HG03196 (cell line): ENCODE results near the gene RPL15.
"Not testable (repeated sequence)": the region's sequence is repeated elsewhere in the genome, so short reads cannot be mapped to it uniquely, and the experiment has no call there.

Experiments
- ATAC-seq: cut with Tn5 transposase; IDR thresholded peaks from one replicate; pipeline ENCODE4 v1.9.1; 2021; ENCODE audit not compliant: unreplicated experiment

RPL15 gene

DNA sequence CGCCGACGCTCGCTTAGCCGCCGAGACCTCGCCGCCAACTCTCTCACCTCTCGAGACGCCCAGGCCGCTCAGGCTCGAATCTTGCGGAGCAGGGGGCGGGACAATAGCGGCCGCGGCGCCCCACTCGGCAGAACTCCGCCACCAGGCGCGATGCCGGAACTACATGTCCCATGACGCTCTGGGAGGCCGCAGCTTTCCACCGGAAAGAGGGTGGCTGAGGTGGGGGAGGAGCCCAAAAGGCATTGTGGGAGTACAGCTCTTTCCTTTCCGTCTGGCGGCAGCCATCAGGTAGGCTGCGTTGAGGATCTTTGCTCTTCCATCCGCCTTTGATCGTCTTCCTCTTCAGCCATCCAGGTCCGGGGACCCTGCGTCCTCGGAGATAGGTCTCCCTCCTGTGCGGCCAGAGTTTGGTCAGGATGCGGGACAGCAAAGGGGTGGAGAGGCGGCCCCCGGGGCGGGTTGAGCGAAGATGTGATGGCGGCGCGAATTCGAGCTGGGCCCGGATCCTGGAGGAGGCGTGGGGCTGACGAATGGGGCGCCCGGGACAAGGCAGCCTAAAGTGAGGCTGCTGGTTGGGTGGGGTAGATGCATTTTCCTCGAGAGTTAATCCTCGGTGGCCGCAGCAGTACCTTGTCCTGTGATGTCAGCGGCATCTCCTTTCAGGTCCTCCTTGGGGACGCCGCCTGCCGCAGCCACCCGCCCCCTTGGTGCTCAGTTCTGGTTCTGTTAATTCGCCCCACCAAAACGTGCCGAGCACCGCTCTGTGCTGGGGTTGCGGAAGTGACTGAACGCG lies at the start of gene RPL15, which contains the start of gene NKIRAS1:
Gene RPL15 (plus strand): TSS at position 247 of the 793 bp plus-strand sequence. CDS start 728 bp downstream, outside the sequence.
Gene NKIRAS1 (minus strand): TSS at position 105 of the 793 bp plus-strand sequence. CDS start 6,086 bp downstream, outside the sequence.
- peak; percentile 97 for ATAC-seq

DNA sequence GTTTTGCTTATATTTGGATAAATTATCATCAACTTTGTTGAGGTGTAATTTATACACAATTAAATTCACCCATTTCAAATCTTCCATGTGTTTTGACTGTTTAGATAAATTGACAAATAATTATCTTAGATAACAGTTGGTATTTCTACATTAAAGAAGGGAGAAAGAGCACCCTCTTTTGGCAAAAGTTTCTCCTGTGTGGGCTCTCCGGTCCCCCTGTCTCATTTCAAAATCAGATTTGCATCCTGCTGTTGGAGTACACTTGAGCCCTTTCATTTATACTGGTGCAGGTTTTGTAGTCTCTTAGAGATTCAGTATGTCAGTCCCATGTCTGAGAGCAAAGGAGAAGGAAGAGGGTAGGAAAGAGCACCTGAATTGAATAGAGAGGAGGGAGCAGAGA lies 49.5 kb upstream of the RPL15 start:
- no peak for ATAC-seq

DNA sequence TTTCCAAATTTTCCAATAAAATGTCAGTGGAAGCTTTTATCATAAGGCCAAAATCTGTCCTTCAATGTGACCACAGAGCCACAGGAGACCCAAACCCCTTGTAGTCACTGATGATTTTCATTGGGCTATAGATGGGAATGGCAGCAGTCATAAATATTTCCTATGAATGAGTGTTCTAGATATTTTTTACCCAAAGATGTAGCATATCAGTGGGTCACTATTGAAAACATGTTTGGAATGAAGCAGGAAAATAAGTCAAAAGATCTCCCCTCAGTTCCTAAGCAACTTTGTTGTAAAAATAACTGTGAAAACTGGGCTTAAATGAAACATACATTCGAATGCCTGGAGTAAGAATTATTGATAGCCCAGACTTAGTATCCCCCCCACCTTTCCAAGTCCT lies 49.1 kb upstream of the RPL15 start:
- ATAC-seq = no peak

DNA sequence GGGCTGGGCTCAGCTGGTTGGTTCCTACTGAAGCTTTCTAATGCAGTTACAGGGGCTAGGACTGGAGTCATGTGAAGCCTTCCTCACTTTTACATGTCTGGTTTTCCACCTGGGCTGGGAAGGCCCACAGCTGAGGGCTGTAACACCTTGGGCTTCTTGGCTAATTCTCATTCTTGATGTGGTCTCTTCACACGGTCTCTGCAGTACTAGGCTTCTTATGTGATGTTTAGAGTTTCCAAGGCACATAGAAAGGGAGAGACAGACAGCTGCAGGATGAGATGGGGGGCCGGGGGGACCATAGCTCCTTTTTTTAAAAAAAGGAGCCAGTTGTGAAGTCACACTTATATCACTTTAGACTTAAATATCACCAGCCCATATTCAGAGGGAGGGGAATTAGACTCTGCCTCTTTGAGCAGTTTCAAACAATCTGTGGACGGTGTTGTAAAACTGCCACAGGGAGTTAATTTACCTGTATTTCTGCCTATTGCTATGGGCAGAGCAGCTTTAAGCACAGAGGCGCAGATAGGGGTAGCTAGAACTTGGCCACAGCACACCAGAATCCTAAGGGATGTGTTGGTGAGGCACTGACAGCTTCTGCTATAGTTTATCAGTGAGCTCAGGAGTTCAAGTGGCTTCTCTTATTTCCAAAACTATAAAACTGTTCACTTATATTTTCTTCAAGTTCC lies 46.8 kb upstream of the RPL15 start:
- no peak for ATAC-seq

DNA sequence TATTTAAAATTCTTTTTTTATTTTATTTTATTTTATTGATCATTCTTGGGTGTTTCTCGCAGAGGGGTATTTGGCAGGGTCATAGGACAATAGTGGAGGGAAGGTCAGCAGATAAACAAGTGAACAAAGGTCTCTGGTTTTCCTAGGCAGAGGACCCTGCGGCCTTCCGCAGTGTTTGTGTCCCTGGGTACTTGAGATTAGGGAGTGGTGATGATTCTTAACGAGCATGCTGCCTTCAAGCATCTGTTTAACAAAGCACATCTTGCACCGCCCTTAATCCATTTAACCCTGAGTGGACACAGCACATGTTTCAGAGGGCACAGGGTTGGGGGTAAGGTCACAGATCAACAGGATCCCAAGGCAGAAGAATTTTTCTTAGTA lies 46.3 kb upstream of the RPL15 start:
- ATAC-seq = not testable (repeated sequence)

DNA sequence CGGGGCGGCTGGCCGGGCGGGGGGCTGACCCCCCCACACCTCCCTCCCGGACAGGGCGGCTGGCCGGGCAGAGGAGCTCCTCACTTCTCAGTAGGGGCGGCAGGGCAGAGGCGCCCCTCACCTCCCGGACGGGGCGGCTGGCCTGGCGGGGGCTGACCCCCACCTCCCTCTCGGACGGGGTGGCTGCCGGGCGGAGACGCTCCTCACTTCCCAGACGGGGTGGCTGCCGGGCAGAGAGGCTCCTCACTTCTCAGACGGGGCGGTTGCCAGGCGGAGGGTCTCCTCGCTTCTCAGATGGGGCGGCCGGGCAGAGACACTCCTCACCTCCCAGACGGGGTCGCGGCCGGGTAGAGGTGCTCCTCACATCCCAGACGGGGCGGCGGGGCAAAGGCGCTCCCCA lies 45.6 kb upstream of the RPL15 start:
- ATAC-seq = not testable (repeated sequence)

DNA sequence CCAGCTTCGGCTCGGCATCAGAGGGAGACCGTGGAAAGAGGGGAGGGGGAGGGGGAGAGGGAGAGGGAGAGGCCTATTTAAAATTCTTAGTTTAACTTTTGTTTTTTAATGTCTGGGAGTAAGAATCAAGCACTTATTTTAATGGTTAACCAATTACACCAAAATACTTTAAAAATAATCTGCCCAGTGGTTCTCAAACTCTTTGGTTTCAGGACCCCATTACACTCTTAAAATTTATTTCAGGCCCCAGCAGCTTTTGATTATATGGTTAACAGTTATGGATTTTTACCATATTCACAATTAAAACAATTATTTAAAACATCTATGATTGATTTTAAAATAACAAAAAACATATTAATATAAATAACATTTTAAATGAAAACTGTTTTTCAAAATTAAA lies 44.6 kb upstream of the RPL15 start:
- no peak for ATAC-seq

DNA sequence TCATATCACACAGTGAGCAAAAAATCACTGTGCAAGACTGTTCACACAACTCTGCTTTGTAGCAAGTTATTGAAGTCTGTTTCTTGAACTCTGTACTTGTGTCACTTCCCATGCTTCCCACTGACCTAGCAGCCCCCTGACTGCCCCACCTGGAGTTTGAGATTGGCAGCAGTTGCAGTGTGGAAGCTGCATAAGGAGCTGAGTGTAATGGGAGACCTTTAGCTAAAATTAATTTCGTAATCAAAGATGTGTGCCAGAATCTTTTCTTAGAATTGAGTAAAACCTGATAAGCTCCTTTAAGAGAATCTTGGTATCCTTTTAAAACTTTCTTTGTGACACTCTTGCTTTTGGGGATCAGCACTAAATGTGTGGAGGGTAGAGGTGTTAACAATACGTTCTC lies 43.0 kb upstream of the RPL15 start:
- no peak for ATAC-seq

DNA sequence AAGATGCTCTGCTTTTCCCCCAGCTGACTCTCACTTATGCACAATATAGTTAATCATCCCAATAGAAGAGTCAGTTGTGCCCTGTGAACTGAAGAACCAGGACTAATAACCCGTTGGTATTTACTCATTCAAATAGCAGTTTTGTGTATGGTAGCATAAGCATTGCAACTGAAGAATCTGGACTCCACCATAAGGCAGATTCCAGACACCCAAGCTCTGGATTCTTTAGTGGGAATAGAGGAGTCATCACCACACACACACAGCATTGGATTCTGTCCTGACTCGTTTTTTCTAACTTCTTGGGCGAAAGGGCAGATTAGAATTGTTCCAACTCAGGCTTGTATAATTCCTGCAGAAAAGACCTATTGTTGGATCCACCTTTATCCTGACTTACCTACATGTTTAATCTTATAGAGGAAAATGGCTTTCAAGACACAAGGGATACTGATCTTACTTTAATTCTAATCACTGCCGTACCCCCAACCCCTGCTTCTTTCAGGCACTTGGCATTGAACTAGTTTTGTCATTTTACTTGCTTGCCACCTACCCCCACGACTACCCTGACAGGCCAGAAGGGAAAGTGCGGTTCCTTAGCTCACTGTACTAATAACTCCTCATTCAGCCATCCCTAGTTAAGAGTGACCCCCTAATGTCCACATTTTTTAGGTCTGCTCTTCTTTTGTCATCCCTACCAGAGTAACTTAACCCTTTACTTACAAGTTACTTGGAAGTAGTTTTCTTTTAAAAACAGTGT lies 42.4 kb upstream of the RPL15 start:
- ATAC-seq = no peak

DNA sequence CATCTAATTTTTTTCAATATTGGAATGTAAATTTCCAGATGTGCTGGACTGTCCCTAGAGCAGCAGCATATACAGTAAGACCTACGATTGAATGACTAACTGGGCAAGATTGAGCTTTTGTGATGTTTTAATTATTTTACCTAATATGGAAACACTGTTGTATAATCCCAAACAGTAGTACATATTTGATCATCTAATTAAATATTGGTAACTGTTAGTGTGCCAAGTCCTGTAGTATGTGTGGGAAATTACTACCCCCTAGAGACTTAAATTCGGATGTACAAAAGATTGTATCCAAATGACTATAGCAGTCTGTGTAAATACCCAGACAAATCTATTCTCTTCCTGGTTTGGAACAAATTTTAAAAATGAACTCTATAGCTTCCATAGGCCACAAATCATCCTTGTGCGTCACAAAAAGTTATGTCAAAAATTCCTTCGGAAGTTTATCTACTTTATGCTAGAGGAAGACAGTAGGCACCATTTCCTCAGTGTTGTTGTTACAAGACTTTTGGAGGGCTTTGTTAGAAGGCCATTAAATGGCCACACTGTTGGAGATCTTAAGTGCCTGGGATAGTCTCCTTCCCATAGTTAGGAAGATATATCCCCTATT lies 41.7 kb upstream of the RPL15 start:
- no peak for ATAC-seq

DNA sequence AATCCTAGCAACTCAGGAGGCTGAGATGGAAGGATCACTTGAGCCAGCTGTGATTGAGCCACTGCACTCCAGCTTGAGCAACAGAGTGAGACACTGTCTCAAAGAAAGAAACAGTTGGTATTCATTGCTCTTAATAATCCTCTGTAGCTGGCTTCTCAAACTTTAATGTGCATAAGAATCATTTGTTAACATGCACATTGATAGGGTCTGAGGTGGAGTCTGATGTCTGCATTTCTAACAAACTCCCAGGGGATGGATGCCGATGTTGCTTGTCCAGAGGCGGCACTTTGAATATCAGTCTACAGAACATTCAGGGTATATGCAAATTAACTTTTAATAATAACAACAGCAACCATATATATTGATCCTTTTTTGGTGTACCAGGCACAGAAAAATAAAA lies 40.0 kb upstream of the RPL15 start:
- ATAC-seq = no peak

DNA sequence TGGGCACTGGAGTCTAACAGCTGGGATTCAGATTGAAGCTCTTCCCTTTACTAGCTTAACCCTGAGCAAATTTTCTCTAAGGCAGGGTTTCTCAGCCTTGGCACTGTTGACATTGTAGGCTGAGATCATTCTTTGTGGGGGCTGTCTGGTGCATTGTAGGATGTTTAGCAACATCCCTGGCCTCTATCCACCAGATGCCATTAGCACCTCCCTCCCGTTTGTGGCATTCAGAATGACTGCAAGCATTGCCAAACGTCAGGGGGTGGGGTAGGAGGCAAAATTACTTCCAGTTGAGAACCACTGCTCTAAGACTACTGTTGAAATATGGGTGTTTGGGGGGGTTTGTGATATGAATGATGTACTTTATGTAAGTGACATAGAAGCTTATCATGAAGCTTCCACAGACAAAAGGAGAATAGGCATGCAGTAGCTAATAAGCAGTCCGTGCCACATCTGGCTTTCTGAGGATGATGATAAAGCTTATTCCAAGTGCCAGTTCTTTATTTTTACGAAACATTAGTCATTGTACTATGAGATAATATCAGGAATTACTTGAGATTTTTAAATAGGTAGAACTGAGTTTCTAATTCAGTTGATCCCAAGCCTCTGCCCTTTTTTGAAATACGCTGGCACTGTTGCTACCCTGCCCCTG lies 39.5 kb upstream of the RPL15 start:
- ATAC-seq = no peak

DNA sequence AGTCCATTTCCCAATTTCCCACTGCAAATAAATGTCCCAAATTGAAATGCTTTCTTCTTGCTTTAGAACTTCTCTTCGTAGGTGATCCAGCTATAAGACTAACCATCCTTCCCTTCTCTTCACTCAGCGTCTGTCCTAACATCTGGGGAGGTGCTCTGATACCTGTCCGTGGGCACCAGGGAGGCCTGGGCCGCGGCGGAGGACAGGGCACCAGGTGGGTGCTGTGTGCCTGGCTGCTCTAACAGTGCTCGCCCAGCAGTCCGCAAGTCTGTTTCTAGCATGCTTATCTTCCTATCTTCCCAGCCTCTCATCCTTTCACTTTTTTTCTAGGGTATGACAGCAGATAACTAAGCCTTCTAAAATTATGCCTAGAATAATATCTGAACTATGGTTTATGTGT lies 37.4 kb upstream of the RPL15 start:
- no peak for ATAC-seq

DNA sequence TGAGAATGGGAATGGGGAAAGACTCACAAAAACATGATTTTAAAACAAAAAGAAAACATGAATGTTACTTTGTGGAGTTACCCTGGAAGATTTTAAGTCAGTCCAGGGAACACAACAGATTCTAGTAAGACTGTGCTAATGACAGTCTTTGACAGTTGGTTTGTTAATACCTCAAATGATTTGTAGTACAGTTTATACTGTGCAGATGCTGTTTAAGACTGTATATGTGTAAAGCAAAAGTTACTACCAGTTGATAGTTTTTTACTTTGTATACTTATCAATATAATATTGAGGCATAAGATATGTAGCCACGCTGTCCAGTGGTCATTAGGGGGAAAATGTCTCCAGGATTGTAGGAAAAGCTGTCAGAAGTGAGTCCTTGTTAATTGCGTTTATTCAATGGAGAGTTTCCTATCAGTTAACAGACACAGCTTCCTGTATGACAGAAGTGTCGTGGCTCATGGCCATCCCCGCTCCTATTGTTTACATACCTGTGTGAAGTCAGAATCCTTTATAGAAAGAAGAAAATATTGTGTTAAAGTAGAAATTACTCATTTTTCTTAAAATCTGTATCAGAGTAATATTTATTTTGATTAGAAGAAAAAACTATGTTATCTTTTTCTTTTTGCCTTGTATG lies 36.1 kb upstream of the RPL15 start:
- ATAC-seq = no peak

DNA sequence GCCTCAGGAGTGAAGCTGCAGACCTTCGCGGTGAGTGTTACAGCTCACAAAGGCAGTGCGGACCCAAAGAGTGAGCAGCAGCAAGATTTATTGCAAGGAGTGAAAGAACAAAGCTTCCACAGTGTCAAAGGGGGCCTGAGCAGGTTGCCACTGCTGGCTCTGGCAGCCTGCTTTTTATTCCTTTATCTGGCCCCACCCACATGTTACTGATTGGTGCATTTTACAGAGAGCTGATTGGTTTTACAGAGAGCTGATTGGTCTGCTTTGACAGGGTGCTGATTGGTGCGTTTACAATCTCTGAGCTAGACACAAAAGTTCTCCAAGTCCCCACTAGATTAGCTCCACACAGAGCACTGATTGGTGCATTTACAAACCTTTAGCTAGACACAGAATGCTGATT lies 34.9 kb upstream of the RPL15 start:
- not testable (repeated sequence) for ATAC-seq

DNA sequence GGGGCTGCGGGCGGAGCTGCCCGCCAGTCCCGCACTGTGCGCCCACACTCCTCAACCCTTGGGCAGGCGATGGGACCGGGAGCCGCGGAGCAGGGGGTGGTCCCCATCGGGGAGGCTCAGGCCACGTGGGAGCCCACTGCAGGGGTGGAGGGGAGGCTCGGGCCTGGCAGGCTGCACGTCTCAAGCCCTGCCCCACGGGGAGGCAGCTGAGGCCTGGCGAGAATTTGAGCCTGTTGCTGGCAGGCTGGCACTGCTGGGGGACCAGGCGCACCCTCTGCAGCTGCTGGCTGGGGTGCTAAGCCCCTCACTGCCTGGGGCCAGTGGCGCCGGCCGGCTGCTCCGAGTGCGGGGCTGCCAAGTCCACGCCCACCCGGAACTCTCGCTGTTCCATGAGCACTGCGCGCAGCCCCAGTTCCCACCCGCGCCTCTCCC lies 34.4 kb upstream of the RPL15 start:
- no peak for ATAC-seq

DNA sequence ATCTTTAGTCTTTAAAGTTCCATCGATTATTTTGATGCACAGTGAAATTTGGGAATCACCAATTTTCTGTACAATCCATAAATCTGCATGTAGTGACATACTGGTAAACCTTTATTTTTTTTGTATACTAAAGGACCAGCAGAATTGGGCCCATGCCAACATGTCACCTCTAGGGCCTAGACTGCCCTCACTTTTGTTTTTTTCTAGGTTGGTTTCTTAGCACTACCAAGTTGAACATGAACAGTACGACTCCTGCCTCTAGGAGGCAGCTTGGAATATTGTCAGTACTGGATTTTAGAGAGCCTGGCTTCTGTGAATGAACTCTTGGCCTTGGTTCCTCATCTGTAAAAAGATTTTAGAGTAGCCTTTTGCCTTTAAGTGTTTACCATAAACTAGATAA lies 32.5 kb upstream of the RPL15 start:
- no peak for ATAC-seq

DNA sequence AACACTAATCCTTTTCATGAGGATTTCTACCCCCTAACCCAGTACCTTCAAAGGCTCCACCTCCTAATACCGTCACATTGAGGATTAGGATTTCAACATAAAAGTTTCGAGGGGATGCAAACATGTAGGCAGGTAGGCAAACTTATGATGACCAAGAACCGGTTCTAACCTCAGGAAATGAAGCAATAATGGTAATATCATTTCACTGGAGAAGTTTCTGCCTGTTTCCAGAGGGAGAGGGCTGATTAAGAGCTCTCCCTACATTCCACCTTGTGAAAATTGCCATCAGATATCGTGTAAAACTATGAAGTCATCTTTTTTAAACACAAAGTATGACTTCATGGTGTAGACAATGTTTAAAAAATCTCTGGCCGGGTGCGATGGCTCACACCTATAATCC lies 31.7 kb upstream of the RPL15 start:
- ATAC-seq = no peak

DNA sequence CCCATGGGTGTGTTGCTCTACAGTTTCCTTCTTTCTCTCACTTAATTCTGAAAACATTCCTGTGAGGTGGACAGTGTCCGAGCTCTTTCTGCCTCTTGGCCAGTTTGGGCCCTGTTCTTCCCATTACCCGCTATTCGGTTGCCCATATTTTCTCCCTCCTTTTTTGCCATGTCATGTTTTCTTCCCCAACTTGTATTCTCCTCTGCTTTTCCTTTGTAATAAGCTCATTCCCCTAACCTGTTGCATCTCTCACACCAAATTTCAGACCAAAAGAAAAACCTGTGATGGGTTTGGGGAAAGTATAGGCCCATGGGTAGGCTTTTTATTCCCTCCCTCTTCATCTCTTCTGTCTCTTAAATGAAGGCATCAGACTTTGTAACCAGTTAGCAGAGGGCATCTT lies 30.6 kb upstream of the RPL15 start:
- ATAC-seq = no peak

DNA sequence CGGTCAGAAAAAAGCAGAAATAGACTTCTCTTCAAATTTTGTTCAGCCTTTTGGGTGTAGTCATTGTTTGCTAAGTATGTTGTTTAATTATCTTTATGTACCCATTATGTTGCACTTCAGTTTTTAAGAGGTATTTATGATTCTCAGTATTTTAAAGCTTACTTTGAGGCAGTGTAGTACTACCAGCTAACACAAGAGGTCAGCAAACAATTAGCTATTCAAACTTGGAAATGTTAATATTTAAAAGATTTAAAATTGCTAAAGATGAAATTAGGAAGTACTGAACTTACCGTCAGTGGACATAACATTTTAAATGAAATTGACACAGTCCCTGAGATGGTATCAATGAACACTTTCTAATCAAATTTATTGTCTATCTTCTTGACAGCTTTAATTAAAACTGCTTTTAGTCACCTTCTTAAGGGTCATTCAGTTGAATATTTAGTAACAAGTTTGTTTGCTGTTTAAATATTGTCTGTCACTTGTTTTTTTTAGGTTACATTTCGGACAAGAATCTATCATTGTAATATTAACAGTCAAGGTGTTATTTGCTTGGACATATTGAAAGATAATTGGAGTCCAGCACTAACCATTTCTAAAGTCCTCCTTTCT lies 28.2 kb upstream of the RPL15 start:
- no peak for ATAC-seq
